GM23338 (cell line): ENCODE results near the gene IL20RB.

Source experiments
- ETS1 ChIP-seq: IDR thresholded peaks from 2 replicates; pipeline ENCODE4 v1.6.1; 2016; ENCODE audit warnings: antibody characterized with exemption
- EZH2 ChIP-seq: fragments of 200-600 bp; sonication (generic); IDR thresholded peaks from one replicate; pipeline ENCODE4 v1.8.0; 2017; ENCODE audit warnings: antibody characterized with exemption, mild to moderate bottlenecking, low read depth; ENCODE audit not compliant: unreplicated experiment
- EZH2phosphoT487 ChIP-seq: fragments of 200-600 bp; sonication (generic); IDR thresholded peaks from one replicate; pipeline ENCODE4 v1.8.1; 2018; ENCODE audit warnings: antibody characterized with exemption; ENCODE audit not compliant: unreplicated experiment
- JUNB ChIP-seq: IDR thresholded peaks from one replicate; pipeline ENCODE4 v1.6.1; 2016; ENCODE audit warnings: antibody characterized with exemption; ENCODE audit not compliant: unreplicated experiment
- NANOG ChIP-seq: IDR thresholded peaks from 2 replicates; pipeline ENCODE4 v1.6.1; 2016; ENCODE audit warnings: antibody characterized with exemption, borderline replicate concordance
- POLR2AphosphoS5 ChIP-seq: IDR thresholded peaks from 2 replicates; pipeline ENCODE4 v1.6.1; 2016; ENCODE audit warnings: antibody characterized with exemption, low read depth
- ZNF331 ChIP-seq: fragments of 250-450 bp; sonication (Bioruptor Pico); IDR thresholded peaks from 2 replicates; pipeline ENCODE4 v1.5.0; 2020; ENCODE audit warnings: low read depth, mild to moderate bottlenecking, moderate library complexity
- ZNF462 ChIP-seq: fragments of 250-450 bp; sonication (Bioruptor Pico); IDR thresholded peaks from 2 replicates; pipeline ENCODE4 v1.5.0; 2020; ENCODE audit warnings: mild to moderate bottlenecking, moderate library complexity
- TF ChIP-seq, protein P1 (sequence below), 2 experiments: fragments of 200-600 bp in 1 of 2; sonication (generic) in 1 of 2; conservative IDR thresholded peaks; 2 replicates each; pipeline versions ENCODE4 v1.5.1 to v1.6.1; 2016 to 2017; ENCODE audit warnings: antibody characterized with exemption in 2 of 2, low read depth in 2 of 2, mild to moderate bottlenecking in 2 of 2, moderate library complexity in 1 of 2
- TF ChIP-seq, protein P2 (sequence below): IDR thresholded peaks from one replicate; pipeline ENCODE4 v1.6.1; 2018; ENCODE audit warnings: antibody characterized with exemption; ENCODE audit not compliant: unreplicated experiment

- TF ChIP-seq, protein P1, sequence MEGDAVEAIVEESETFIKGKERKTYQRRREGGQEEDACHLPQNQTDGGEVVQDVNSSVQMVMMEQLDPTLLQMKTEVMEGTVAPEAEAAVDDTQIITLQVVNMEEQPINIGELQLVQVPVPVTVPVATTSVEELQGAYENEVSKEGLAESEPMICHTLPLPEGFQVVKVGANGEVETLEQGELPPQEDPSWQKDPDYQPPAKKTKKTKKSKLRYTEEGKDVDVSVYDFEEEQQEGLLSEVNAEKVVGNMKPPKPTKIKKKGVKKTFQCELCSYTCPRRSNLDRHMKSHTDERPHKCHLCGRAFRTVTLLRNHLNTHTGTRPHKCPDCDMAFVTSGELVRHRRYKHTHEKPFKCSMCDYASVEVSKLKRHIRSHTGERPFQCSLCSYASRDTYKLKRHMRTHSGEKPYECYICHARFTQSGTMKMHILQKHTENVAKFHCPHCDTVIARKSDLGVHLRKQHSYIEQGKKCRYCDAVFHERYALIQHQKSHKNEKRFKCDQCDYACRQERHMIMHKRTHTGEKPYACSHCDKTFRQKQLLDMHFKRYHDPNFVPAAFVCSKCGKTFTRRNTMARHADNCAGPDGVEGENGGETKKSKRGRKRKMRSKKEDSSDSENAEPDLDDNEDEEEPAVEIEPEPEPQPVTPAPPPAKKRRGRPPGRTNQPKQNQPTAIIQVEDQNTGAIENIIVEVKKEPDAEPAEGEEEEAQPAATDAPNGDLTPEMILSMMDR (conservative IDR thresholded peaks at IDR 0.05; ENCODE audit: low read depth in 2 of 2): no peak
- no peak for TF ChIP-seq POLR2AphosphoS5
- TF ChIP-seq EZH2: no peak
- TF ChIP-seq, protein P2, sequence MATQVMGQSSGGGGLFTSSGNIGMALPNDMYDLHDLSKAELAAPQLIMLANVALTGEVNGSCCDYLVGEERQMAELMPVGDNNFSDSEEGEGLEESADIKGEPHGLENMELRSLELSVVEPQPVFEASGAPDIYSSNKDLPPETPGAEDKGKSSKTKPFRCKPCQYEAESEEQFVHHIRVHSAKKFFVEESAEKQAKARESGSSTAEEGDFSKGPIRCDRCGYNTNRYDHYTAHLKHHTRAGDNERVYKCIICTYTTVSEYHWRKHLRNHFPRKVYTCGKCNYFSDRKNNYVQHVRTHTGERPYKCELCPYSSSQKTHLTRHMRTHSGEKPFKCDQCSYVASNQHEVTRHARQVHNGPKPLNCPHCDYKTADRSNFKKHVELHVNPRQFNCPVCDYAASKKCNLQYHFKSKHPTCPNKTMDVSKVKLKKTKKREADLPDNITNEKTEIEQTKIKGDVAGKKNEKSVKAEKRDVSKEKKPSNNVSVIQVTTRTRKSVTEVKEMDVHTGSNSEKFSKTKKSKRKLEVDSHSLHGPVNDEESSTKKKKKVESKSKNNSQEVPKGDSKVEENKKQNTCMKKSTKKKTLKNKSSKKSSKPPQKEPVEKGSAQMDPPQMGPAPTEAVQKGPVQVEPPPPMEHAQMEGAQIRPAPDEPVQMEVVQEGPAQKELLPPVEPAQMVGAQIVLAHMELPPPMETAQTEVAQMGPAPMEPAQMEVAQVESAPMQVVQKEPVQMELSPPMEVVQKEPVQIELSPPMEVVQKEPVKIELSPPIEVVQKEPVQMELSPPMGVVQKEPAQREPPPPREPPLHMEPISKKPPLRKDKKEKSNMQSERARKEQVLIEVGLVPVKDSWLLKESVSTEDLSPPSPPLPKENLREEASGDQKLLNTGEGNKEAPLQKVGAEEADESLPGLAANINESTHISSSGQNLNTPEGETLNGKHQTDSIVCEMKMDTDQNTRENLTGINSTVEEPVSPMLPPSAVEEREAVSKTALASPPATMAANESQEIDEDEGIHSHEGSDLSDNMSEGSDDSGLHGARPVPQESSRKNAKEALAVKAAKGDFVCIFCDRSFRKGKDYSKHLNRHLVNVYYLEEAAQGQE: no peak
- TF ChIP-seq EZH2phosphoT487: no peak
- no peak for TF ChIP-seq ETS1
- TF ChIP-seq JUNB: no peak
- TF ChIP-seq NANOG: no peak
- no peak for TF ChIP-seq ZNF462 (CRISPR knock-in tag)
- no peak for TF ChIP-seq ZNF331 (CRISPR knock-in tag)
Observed at GRCh38 chr3:136979684-136980083, 21.9 kb downstream of the IL20RB start.
